B cell (primary cell): ENCODE measurements around the gene LRRTM1. TPM values are rescaled to one million over a fixed set of nuclear protein-coding genes. Genes with fewer than 3 reads are reported as not detected.

Source experiments
- ATAC-seq: fragments of 200-7000 bp; cut with Tn5 transposase; one replicate; pipeline ENCODE4 v1.10.0; 2021; ENCODE audit warnings: low read depth, mild to moderate bottlenecking, moderate number of reproducible peaks, moderate library complexity
- CTCF ChIA-PET: fragments of 350-600 bp; sonication (Branson Sonifier 250); formaldehyde crosslinking; loops from one replicate; lab custom pipeline; 2021; ENCODE audit warnings: antibody characterized with exemption, inconsistent platforms; lab: Charles Lee
- POLR2A ChIA-PET: fragments of 350-600 bp; sonication (Branson Sonifier 250); formaldehyde crosslinking; loops from one replicate; lab custom pipeline; 2021; ENCODE audit warnings: antibody characterized with exemption; lab: Charles Lee
- DNase-seq: peaks from one replicate; pipeline ENCODE4 v3.0.0; 2013
- H2AFZ ChIP-seq: 2 replicates; pipeline ENCODE4 v1.6.1; 2012; ENCODE audit warnings: mild to moderate bottlenecking, low read depth, low read length; ENCODE audit not compliant: insufficient read depth, poor library complexity, severe bottlenecking
- H3K27ac ChIP-seq, 2 donors: 1 replicate in 1 of 2; 2 replicates in 1 of 2; pipeline ENCODE4 v1.5.1; 2012 to 2013; ENCODE audit warnings: low read length in 2 of 2, mild to moderate bottlenecking in 2 of 2, moderate library complexity in 1 of 2
- H3K27me3 ChIP-seq, 4 experiments: fragments of 200-600 bp in 1 of 4; sonication (generic) in 1 of 4; replicated peaks in 1 of 4; 1 replicate in 2 of 4; 2 replicates in 2 of 4; pipeline versions ENCODE4 v1.6.1 to v1.7.0; 2013 to 2016; ENCODE audit warnings: low read length in 3 of 4, mild to moderate bottlenecking in 2 of 4, mixed read lengths in 1 of 4, moderate library complexity in 1 of 4; ENCODE audit not compliant: insufficient read depth in 4 of 4, control insufficient read depth in 3 of 4; ENCODE audit errors: control extremely low read depth in 1 of 4
- H3K36me3 ChIP-seq, 2 experiments: replicated peaks in 1 of 2; 1 replicate in 1 of 2; 2 replicates in 1 of 2; pipeline versions ENCODE4 v1.6.1 to v1.7.1; 2013; ENCODE audit warnings: low read length in 1 of 2; ENCODE audit not compliant: insufficient read depth in 2 of 2, control insufficient read depth in 1 of 2; ENCODE audit errors: control extremely low read depth in 1 of 2, extremely low read depth in 1 of 2
- H3K4me1 ChIP-seq, 2 donors: fragments of 200-600 bp in 1 of 2; sonication (generic) in 1 of 2; 1 replicate in 1 of 2; 2 replicates in 1 of 2; pipeline versions ENCODE4 v1.5.1 to v1.6.1; 2013 to 2017; ENCODE audit warnings: low read length in 2 of 2; ENCODE audit not compliant: control insufficient read depth in 2 of 2, insufficient read depth in 2 of 2
- H3K4me2 ChIP-seq: replicated peaks from 2 replicates; pipeline ENCODE3; 2012; ENCODE audit warnings: mild to moderate bottlenecking, low read depth, low read length; ENCODE audit not compliant: poor library complexity, severe bottlenecking
- H3K4me3 ChIP-seq, 5 experiments: fragments of 200-600 bp in 1 of 5; sonication (generic) in 1 of 5; 1 replicate in 3 of 5; 2 replicates in 2 of 5; pipeline versions ENCODE4 v1.5.1 to v1.7.0; 2011 to 2016; ENCODE audit warnings: low read length in 4 of 5, mild to moderate bottlenecking in 4 of 5, low read depth in 2 of 5, control low read depth in 1 of 5, moderate library complexity in 1 of 5; ENCODE audit not compliant: insufficient read depth in 1 of 5; ENCODE audit errors: control extremely low read depth in 1 of 5, extremely low read depth in 1 of 5
- H3K79me2 ChIP-seq: fragments of 200-600 bp; sonication (generic); one replicate; pipeline ENCODE4 v1.6.0; 2016; ENCODE audit warnings: low read length; ENCODE audit not compliant: control insufficient read depth, insufficient read depth
- H3K9ac ChIP-seq: fragments of 200-600 bp; sonication (generic); 2 replicates; pipeline ENCODE4 v1.6.1; 2017; ENCODE audit warnings: mild to moderate bottlenecking, low read length, moderate library complexity
- H3K9me3 ChIP-seq, 3 donors: one replicate each; pipeline versions ENCODE4 v1.6.1 to v1.7.1; 2013; ENCODE audit warnings: low read length in 2 of 3; ENCODE audit not compliant: control insufficient read depth in 2 of 3, insufficient read depth in 1 of 3; ENCODE audit errors: control extremely low read depth in 1 of 3
- H4K20me1 ChIP-seq: 2 replicates; pipeline ENCODE4 v1.6.0; 2012; ENCODE audit warnings: mild to moderate bottlenecking, low read length; ENCODE audit not compliant: insufficient read depth, control insufficient read depth, poor library complexity, severe bottlenecking
- H3K27ac Mint-ChIP-seq: one replicate; pipeline ENCODE4 v1.8.0; 2021; ENCODE audit warnings: mixed read lengths
- H3K27me3 Mint-ChIP-seq: one replicate; pipeline ENCODE4 v1.8.0; 2021; ENCODE audit warnings: mixed read lengths
- H3K4me1 Mint-ChIP-seq: one replicate; pipeline ENCODE4 v1.8.0; 2021; ENCODE audit warnings: mixed read lengths
- H3K4me3 Mint-ChIP-seq: one replicate; pipeline ENCODE4 v1.8.0; 2021; ENCODE audit warnings: mixed read lengths
- H3K9me3 Mint-ChIP-seq: one replicate; pipeline ENCODE4 v1.8.0; 2022; ENCODE audit warnings: mixed read lengths; ENCODE audit not compliant: insufficient read depth
- CTCF ChIP-seq: fragments of 200-600 bp; IDR thresholded peaks from one replicate; pipeline ENCODE4 v1.8.0; 2022; ENCODE audit warnings: antibody characterized with exemption, mild to moderate bottlenecking
- EZH2 ChIP-seq: IDR thresholded peaks from 2 replicates; pipeline ENCODE4 v1.6.1; 2012; ENCODE audit warnings: borderline replicate concordance, low read depth, mild to moderate bottlenecking, moderate library complexity, low read length; ENCODE audit not compliant: insufficient read depth, poor library complexity, severe bottlenecking
- WGBS: methylation state at CpG from one replicate; pipeline ENCODE4 v1.1.5; 2013; ENCODE audit warnings: missing lambda C conversion rate; ENCODE audit not compliant: insufficient coverage; 5-methylcytosine and 5-hydroxymethylcytosine counted together
- intact Hi-C: fragments of 100-400 bp; cut with micrococcal nuclease; formaldehyde crosslinking; loops from one replicate; pipeline ENCODE4 v1.10.0; 2022
- polyA plus RNA-seq: library from polyadenylated mRNA; depleted of rRNA; stranded (reverse); fragments of >200 nt; gene quantifications from 2 replicates; pipeline ENCODE4 v1.2.3, GENCODE V29; 2012
- total RNA-seq, 2 donors: library from RNA; stranded (reverse); fragments of 120-200 nt in 1 of 2; gene quantifications; 1 replicate in 1 of 2; 2 replicates in 1 of 2; pipeline versions ENCODE4 v1.2.3 to v1.2.4, GENCODE V29; 2013 to 2022

LRRTM1 gene
- total and polyA plus RNA-seq, 2 donors (not counting 1 experiment from before 2014, with no cell fraction given) = not detected

GRCh38 chr2:80329491-80329890 is 24.9 kb upstream of the LRRTM1 start:
- POLR2A ChIA-PET = no interaction called here

GRCh38 chr2:80328159-80328571 is 23.6 kb upstream of the LRRTM1 start:
- ChIA-PET CTCF (no interaction called here), POLR2A (no interaction called here)
- no peak overlapping the region for H3K4me3 Mint-ChIP-seq
- ATAC-seq (no peak), DNase-seq (no peak)
- H3K4me1 Mint-ChIP-seq = no peaks in the 10 kb centered on the region
- TF ChIP-seq EZH2 = no peak
- no peak for TF ChIP-seq CTCF
- intact Hi-C loops = no loop called here
- no peaks in the 10 kb centered on the region for H3K27me3 Mint-ChIP-seq
- H3K27ac Mint-ChIP-seq = no peak overlapping the region
- WGBS = 0% methylated on average over 1 of the region's 1 CpG
- H3K9me3 ChIP-seq = no peaks in the 10 kb centered on the region
- H3K9ac ChIP-seq = no peak overlapping the region
- H4K20me1 ChIP-seq = no peaks in the 10 kb centered on the region
- no peak overlapping the region for H3K4me3 ChIP-seq
- no peak overlapping the region for H2AFZ ChIP-seq
- H3K27ac ChIP-seq = no peak overlapping the region
- no peak overlapping the region for H3K4me2 ChIP-seq
- no peaks in the 10 kb centered on the region for H3K9me3 Mint-ChIP-seq
- no peaks in the 10 kb centered on the region for H3K36me3 ChIP-seq
- H3K79me2 ChIP-seq = no peaks in the 10 kb centered on the region
- no peaks in the 10 kb centered on the region for H3K4me1 ChIP-seq
- H3K27me3 ChIP-seq = peaks cover 0 to 4% (median 0%) of the 10 kb centered on the region in 4 experiments

More at GRCh38 chr2:80329491-80329890, 24.9 kb upstream of the LRRTM1 start:
- DNase-seq (no peak), ATAC-seq (no peak)
- Histone ChIP-seq H4K20me1 (no peaks in the 10 kb centered on the region), H3K4me1 (no peaks in the 10 kb centered on the region), H3K27ac (no peak overlapping the region), H3K4me2 (no peak overlapping the region), H3K27me3 (no peaks in the 10 kb centered on the region), H3K4me3 (no peak overlapping the region), H3K79me2 (no peaks in the 10 kb centered on the region), H3K36me3 (no peaks in the 10 kb centered on the region), H3K9ac (no peak overlapping the region), H2AFZ (no peak overlapping the region), H3K9me3 (peaks cover 0 to 4% (median 0%) of the 10 kb centered on the region in 3 donors)
- Mint-ChIP-seq H3K27ac (no peak overlapping the region), H3K9me3 (no peaks in the 10 kb centered on the region), H3K27me3 (no peaks in the 10 kb centered on the region), H3K4me3 (no peak overlapping the region), H3K4me1 (no peaks in the 10 kb centered on the region)
- intact Hi-C loops = no loop called here
- TF ChIP-seq CTCF (no peak), EZH2 (no peak)
- CTCF ChIA-PET = no interaction called here
- 80% methylated on average over 3 of the region's 5 CpGs for WGBS
